Right hindlimb (tissue), 1 donor: ENCODE measurements around the gene SMIM26.
A peak's percentile ranks its signal among the peaks of the same experiment; 100 is the strongest.

Source experiments
- DNase-seq: peaks from one replicate; pipeline ENCODE4 v3.0.0-alpha.2; 2018

SMIM26 gene

DNA sequence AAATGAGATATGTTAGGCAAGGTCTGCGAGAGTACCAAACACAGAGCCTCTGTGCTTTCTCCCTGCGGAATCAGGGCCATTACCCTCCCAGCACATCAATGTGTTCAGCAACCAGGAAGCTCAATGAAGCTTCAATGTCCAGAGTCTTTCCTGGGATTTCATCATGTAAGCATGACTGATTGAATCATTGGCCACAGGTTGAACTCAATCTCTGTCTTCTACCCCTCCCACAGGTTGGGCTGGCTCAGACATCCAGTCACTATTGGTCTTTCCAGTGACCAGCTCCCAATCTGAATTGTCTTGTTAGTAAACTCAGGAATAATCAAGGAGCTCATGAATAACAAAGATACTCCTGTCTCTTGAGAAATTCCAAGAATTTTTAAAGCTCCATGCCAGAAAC lies 17.9 kb downstream of the SMIM26 start:
- no peak for DNase-seq

DNA sequence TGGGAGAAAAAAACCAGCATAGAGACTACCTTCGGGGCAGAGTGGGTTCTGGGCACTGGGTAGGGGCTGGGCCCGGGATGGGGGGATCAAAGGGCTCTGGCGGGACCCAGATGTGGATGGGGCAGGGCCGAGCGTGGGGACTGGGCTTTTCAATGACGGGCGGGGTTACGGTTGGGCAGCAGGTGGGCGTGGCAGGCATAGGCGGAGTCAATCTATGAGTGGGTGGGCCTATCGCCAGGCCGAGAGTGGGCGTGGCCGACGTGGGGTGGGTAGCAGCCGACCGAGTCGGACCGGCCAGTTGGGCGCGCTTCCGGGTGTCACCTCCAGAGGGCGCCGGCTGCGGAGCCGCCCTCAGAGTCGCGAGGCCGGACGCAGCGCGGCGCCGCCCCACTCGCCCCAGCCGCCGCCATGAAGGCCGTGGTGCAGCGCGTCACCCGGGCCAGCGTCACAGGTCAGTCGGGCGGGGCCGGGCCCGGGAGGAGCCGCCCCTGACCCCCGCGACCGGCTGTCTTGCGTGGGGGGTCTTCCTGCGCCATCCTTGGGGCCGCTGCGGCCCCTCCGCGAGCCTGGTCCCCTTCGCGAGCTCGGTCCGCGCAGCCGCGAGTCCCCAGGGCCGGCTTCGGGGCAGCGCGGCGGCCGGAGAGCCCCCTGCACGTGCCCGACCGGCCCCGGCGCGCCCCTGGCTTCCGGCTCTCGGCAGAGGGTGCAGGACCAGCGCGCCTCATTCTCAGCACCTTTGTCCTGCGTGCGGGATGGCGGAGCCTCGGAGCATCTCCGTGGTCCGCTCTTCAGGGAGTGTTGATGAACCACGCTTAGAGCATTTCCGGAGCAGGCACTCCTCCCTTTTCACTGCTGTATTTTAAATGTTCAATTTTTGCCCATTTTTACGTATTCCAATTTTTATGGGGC lies 20.7 kb downstream of the SMIM26 start, which contains the start of gene DTD1:
TSS of gene DTD1 (plus strand) at position 390 of the 909 bp plus-strand sequence. CDS start at position 409, 19 bp downstream.
- DNase-seq: peak; percentile 89

DNA sequence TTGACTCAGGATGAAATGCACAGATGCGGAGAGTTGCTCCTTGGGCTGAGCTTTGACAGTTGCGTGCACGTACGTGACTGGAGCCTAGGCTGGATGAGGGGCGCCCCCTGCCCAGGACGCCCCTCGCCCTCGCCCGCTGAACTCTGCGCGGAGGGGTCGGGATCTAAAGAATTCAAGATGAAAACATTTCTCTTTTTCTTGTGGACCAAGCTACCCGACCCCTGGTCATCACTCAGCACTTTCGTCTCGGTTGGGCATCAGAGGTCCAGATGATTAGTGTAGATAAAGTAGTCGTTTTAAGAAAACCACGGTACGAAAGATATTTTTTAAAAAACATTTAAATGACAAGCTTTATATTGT lies 21.3 kb downstream of the SMIM26 start:
- DNase-seq: no peak

DNA sequence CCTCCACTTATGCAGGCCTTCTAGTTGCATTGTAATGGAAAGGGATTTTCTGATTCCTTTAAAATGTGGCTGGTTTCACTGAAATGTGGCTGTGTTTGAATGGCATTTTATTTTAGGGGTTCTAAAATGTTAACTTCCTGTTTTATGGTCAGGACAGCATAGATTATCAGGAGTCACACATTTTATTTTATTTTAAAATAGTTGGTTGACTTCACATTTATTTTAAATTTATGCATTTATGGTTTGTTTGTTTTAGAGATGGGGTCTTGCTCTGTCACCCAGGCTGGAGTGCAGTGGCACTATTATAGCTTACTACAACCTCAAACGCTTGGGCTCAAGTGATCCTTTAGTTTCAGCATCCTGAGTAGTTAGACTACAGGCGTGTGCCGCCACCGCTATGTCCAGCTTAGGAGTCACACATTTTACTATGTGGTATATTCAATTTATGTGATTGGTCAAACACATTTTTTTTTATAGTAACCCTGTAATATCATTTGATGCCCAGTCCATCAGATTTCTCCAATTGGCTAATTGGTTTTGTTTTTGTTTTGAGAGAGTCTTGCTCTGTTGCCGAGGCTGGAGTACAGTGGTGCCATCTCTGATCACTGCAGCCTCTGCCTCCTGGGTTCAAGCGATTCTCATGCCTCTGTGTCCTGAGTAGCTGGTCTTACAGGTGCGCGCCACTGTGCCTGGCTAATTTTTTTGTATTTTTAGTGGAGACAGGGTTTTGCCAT lies 22.9 kb downstream of the SMIM26 start:
- no peak for DNase-seq

DNA sequence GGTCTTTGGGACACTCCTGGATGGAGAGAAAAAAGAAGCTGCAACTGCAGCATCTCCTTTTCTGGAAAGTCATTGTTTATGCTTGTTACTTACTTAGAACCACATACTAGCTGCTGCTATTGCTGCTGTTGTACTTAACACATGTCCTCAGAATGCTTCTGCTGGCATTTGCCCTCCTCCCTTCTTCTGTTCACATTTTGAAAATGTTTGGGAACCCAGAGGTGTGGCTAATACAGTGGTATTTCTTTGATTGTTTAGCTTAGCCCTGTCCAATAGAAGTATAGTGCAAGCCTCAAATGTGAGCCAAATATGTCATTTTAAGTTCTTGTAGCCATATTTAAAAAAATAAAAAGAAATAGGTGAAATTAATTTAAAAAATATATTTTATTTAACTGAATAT lies 29.0 kb downstream of the SMIM26 start:
- DNase-seq: no peak

DNA sequence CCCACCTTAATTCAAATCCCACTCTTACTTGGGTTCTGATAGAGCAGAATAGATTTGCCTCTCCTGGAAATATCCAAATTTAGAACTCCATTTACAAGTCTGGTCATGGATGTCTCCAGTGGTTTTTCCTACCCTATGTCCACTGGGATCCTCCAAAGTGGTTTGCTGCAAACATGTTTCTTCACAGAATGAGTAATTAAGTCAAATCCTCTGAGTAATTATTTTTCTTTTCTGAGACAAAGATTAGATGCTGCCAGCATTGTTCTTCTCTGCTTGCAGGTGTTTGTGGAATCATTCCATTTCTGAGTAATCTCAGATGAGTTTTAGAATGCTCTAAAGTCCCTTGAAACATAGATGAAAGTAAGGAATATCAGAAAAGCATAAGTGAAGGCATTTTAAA lies 42.5 kb downstream of the SMIM26 start:
- DNase-seq: no peak

DNA sequence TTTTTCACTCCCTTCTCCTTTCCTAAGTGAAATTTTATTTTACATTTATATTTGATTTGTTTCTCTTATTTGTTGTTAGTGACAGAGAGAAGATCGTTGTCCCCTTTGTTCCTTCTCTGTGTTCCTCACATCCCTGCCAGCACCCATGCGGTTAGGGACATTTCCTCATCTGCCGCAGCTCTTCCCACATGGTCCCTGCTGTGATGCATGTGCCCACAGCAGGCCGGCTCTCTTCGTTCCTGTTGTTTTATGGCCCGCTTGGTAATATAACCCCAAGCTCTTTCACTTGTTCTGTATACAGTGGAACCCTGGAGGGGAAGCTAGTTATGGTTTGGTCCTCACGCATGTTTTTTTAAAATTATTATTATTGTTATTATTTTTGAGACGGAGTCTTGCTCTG lies 44.3 kb downstream of the SMIM26 start:
- no peak for DNase-seq

DNA sequence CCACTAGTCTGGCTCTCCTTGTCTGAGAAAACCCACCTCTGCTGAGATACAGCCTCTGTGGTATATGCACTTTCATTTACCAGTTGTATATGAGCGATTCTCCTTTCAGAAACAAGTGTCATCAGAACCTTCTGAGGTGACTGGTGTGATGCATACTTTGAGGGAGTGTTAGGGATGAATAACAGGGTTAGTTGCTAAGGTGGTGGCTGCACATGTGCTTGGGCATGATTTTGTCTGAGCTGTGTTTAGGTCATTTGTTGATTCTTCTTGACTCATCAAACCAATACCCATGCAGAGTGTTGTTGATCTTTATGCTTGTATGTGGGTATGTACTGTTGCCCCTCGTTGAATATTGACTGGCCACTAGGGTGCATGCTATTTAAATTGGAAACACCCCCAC lies 46.3 kb downstream of the SMIM26 start:
- no peak for DNase-seq

DNA sequence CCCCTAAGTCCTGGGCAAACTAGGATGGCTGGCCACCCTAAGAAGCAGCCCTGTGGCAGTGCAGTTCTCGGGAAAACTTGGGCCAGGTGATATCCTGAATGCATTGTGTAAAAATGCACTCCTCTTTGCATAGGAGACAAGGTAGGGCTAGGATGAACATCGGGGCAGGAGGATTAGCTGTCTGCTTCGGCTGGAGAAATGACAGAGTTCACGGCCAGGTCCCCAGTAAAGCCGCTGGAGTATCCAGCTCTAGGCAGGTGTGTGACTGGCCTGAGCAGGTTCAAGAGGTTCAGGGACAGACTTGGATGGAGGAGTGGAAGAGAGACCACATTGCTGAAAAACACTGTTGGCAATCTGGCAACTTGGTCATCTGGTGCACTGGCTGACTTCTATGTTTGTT lies 47.0 kb downstream of the SMIM26 start:
- DNase-seq: no peak

DNA sequence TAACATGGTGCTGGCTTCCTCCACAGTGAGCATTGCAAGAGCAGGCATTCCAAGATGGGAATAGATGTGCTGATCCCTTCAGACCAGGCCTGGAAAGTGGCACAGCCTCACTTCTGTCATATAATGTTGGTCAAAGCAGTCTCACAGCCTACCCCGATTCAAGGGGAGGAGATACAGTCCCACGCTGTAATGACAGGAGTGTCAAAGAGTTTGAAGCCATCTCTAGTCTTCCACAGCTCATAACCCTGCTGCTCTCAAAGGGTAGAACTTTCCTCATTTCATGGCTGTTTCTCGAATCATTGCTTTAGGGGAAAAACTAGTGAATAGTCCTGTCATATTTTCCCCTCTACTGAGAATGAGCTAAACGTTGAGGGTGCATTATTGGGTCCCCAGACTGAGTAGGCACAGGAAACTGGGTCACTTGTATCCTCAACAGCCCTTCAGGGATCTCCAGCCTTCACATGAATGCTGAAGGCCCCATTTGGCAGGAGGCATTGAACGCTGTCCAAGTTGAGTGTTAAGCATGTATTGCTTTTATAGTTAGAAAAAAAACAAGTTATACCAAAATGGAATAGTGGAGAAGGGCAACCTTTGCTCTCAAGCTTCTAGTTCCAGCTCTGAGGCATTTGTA lies 47.9 kb downstream of the SMIM26 start:
- no peak for DNase-seq
